Activated CD8-positive, alpha-beta memory T cell treated with anti-CD3 and anti-CD28 coated beads for 4 hours (primary cell): ENCODE data around the gene ATR.
A peak's percentile ranks its signal among the peaks of the same experiment; 100 is the strongest.
"Not testable (repeated sequence)": the region's sequence is repeated elsewhere in the genome, so short reads cannot be mapped to it uniquely, and the experiment has no call there.

ENCODE experiments used
- DNase-seq, 2 donors: peaks; one replicate each; pipeline ENCODE4 v3.0.0-alpha.2; 2020; ENCODE audit warnings: low read depth in 2 of 2

The ATR gene

GRCh38 chr3:142578329-142579223 is at the start of gene ATR:
Gene ATR (minus strand): TSS chr3:142578733. CDS start chr3:142578704, 29 bp downstream.
- peak; percentile 92 for DNase-seq

- DNase-seq: no peak
These were observed 48.4 kb upstream of the ATR start for GRCh38 chr3:142626971-142627370.

- DNase-seq: no peak
These were observed 46.6 kb upstream of the ATR start for GRCh38 chr3:142625153-142625440.

- DNase-seq: no peak
These were observed 46.0 kb upstream of the ATR start for GRCh38 chr3:142624341-142625152.

GRCh38 chr3:142623194-142623593 is 44.7 kb upstream of the ATR start:
- DNase-seq: no peak

- no peak for DNase-seq
These were observed 43.9 kb upstream of the ATR start for GRCh38 chr3:142622405-142622804.

- no peak for DNase-seq
These were observed 40.5 kb upstream of the ATR start for GRCh38 chr3:142618917-142619461.

GRCh38 chr3:142615171-142615570 is 36.6 kb upstream of the ATR start:
- DNase-seq: no peak

GRCh38 chr3:142614059-142614626 is 35.6 kb upstream of the ATR start:
- no peak for DNase-seq

GRCh38 chr3:142613491-142613890 is 35.0 kb upstream of the ATR start:
- DNase-seq: no peak

- DNase-seq: no peak
These were observed 32.7 kb upstream of the ATR start for GRCh38 chr3:142611206-142611605.

GRCh38 chr3:142609136-142609535 is 30.6 kb upstream of the ATR start:
- no peak for DNase-seq

GRCh38 chr3:142608631-142609030 is 30.1 kb upstream of the ATR start:
- no peak for DNase-seq

GRCh38 chr3:142604940-142605339 is 26.4 kb upstream of the ATR start:
- DNase-seq: no peak

GRCh38 chr3:142603386-142603705 is 24.8 kb upstream of the ATR start:
- not testable (repeated sequence) for DNase-seq

GRCh38 chr3:142602619-142603385 is 24.3 kb upstream of the ATR start:
- DNase-seq: no peak

- no peak for DNase-seq
These were observed 23.2 kb upstream of the ATR start for GRCh38 chr3:142601713-142602112.

- no peak for DNase-seq
These were observed 19.4 kb upstream of the ATR start for GRCh38 chr3:142597906-142598305.

GRCh38 chr3:142596726-142597088 is 18.2 kb upstream of the ATR start:
- DNase-seq: no peak

GRCh38 chr3:142595951-142596725 is 17.6 kb upstream of the ATR start, which contains the start of gene PLS1:
Gene PLS1 (plus strand): TSS chr3:142596393. CDS start chr3:142664238, 67,845 bp downstream.
- DNase-seq: peak; percentile 70 to 74

GRCh38 chr3:142595581-142595950 is 17.0 kb upstream of the ATR start:
- no peak for DNase-seq
